K562 treated with DMSO at 1 percent for 24 hours (cell line): ENCODE results near the gene PLPP7. TPM values are rescaled to one million over a fixed set of nuclear protein-coding genes. Genes with fewer than 3 reads are reported as not detected.

Experiments
- total RNA-seq: library from RNA; unstranded; fragments of 300-600 nt; gene quantifications from 2 replicates; pipeline ENCODE4 v1.2.3, GENCODE V29; 2022; ENCODE audit warnings: low read depth; ENCODE audit not compliant: insufficient read depth

The PLPP7 gene
- total RNA-seq, result 3.1 and 3.6 TPM in 2 replicates

DNA sequence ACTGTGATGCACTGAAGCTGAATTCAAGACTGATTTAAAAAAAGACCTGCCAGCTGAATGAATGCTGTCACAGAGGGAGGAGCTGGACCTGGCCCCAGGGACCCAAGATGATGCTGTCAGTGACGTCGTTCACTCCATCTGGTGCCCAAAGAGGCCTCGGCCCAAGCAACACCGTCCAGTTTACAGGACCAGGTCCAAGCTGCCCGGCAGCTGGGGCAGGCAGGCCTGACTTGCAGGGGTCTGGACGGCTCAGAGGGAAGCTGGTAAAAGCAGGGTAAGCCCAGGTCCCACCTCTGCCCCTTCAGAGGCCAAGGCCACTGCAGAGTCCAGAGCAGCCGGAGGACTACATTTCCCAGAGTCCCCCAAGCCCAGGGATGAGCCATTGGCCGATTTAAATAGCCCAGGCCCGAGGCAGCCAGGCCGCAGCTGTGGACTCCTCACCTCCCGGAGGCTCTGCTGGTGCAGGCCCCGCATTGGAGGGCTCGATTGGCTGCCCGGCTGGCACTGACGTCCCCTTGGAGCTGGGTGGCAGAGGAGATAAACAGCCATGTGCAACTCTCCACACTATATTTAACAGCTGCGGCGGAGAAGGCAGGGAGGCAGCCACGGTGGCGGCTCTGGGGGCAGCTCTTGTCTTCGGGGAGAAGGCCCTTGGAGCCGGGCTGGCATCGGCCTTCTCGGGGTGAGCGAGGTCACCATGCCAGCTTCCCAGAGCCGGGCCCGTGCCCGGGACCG lies at the start of gene PLPP7:
Gene PLPP7 (plus strand): TSS at position 423 of the 735 bp plus-strand sequence. CDS start 275 bp downstream, at position 698.

DNA sequence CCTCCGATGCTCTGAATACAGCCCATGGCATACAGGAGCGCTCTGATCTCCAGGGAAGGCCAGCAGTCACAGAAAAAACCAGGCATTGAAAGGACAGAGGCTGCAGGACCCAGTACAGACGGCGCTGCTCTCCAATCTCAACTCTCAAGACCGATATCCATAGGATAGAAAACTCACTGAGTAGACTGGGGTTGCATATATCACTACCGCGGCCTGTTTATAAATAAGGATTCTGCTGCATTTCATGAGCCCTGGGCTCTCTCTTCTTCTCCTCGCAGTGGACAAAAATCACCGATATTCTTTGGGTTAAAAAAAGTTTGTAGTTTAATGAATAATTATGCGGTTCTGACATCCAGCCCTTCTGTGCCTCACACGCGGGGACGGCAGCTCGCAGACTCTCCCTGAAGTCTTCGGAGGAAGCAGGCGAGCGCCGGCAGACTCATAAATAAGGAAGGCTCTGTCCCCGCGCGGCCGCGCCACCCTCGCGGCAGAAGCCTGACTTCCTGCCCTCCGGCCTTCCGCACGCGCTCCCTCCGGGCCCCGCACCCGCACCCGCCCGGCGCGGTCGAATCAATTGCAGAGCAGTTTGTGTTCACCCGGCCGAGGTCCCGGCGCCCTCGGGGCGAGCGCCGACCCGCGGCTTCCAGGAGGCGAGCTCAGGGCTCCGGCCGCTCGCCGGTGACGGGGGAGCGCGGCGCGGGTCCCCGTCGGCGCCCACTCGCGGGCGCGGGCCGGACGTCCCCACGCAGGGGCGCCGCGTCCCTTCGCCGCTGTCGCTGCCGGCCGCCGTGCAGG lies 13.2 kb upstream of the PLPP7 start, which contains the start of gene FAM78A:
Gene FAM78A (minus strand): TSS at position 417 of the 795 bp plus-strand sequence. CDS start 331 bp downstream, at position 86.

Other genes starting within 250 kb of the PLPP7 start
- 1.8 and 1.9 TPM in 2 replicates for gene AIF1L, start 193.2 kb upstream of the PLPP7 start, total RNA-seq
- gene NUP214, start 164.1 kb upstream of the PLPP7 start, total RNA-seq, result 174 and 179 TPM in 2 replicates
- gene FAM78A, start 13.2 kb upstream of the PLPP7 start, total RNA-seq, result 73.5 and 75.0 TPM in 2 replicates
- 52.6 and 58.5 TPM in 2 replicates for gene PRRC2B, start 104.4 kb downstream of the PLPP7 start, total RNA-seq
- gene POMT1, start 213.2 kb downstream of the PLPP7 start, total RNA-seq, result 35.1 and 36.9 TPM in 2 replicates
- 44.3 and 47.0 TPM in 2 replicates for gene UCK1, start 241.5 kb downstream of the PLPP7 start, total RNA-seq